GM12864 (cell line): ENCODE results near the gene ZBTB47.

ENCODE experiments used
- DNase-seq: peaks from one replicate; pipeline ENCODE4 v3.0.0-alpha.2; 2011; ENCODE audit warnings: low read depth
- H3K4me3 ChIP-seq: 2 replicates; pipeline ENCODE4 v1.5.1; 2011; ENCODE audit warnings: mild to moderate bottlenecking, low read depth, low read length, control low read depth
- TF ChIP-seq, protein P1 (sequence below): IDR thresholded peaks from 2 replicates; pipeline ENCODE4 v1.5.1; 2011; ENCODE audit warnings: low read depth, mild to moderate bottlenecking, moderate library complexity, low read length, control low read depth, inconsistent platforms; ENCODE audit errors: missing control alignments

The ZBTB47 gene

DNA sequence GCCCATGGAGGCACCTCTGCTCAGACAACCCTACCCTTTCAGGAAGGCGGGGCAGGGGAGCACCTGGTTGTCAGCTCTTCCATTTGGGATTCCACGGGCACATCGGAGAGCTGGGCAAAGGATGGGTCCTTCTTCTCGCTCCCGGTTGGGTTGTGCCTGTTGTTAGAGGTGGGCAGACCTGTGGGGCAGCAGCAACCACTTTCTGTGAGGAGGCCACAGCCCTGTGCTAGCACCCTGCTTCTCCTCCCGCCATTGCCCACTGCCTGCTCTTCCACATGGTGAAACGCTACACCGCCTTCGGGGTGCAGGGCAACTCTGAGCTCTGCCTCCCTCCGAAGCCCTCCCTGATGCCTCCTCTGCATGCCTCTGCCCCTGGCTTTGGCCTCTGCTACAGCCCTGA is 56.1 kb downstream of the ZBTB47 start:
- no peak for DNase-seq
- TF ChIP-seq, protein P1, sequence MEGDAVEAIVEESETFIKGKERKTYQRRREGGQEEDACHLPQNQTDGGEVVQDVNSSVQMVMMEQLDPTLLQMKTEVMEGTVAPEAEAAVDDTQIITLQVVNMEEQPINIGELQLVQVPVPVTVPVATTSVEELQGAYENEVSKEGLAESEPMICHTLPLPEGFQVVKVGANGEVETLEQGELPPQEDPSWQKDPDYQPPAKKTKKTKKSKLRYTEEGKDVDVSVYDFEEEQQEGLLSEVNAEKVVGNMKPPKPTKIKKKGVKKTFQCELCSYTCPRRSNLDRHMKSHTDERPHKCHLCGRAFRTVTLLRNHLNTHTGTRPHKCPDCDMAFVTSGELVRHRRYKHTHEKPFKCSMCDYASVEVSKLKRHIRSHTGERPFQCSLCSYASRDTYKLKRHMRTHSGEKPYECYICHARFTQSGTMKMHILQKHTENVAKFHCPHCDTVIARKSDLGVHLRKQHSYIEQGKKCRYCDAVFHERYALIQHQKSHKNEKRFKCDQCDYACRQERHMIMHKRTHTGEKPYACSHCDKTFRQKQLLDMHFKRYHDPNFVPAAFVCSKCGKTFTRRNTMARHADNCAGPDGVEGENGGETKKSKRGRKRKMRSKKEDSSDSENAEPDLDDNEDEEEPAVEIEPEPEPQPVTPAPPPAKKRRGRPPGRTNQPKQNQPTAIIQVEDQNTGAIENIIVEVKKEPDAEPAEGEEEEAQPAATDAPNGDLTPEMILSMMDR = no peak
- H3K4me3 ChIP-seq = no peak overlapping the region

DNA sequence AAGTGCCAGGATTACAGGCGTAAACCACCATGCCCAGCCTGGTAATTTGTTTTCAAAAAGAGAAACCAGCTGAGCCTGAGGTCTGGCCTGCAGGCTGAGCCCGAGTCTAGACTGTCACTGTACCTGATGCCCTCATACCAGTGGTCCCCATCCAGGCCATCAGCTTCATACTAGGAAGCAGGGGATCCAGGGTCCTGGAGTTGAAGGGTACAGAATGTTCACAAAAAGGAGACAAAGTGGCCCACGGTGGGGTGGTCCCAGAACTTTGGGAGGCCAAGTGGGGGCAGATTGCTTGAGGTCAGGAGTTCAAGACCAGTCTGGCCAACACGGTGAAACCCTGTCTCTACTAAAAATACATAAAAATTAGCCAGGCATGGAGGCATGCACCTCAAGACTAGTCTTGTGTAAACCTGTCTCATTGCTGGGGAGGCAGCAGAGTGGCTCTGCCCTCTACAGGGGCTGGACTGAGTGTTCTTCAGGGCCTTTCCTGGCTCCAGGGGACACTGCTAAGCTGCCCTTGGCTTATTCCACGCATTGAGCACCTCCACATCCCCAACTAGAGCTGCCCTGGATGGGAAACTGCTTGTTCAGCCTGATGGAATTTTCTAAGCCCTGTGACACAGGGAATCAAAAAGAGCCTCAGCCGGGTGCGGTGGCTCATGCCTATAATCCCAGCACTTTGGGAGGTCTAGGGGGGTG is 57.0 kb downstream of the ZBTB47 start:
- H3K4me3 ChIP-seq = no peak overlapping the region
- no peak for DNase-seq
- TF ChIP-seq, protein P1 = no peak

DNA sequence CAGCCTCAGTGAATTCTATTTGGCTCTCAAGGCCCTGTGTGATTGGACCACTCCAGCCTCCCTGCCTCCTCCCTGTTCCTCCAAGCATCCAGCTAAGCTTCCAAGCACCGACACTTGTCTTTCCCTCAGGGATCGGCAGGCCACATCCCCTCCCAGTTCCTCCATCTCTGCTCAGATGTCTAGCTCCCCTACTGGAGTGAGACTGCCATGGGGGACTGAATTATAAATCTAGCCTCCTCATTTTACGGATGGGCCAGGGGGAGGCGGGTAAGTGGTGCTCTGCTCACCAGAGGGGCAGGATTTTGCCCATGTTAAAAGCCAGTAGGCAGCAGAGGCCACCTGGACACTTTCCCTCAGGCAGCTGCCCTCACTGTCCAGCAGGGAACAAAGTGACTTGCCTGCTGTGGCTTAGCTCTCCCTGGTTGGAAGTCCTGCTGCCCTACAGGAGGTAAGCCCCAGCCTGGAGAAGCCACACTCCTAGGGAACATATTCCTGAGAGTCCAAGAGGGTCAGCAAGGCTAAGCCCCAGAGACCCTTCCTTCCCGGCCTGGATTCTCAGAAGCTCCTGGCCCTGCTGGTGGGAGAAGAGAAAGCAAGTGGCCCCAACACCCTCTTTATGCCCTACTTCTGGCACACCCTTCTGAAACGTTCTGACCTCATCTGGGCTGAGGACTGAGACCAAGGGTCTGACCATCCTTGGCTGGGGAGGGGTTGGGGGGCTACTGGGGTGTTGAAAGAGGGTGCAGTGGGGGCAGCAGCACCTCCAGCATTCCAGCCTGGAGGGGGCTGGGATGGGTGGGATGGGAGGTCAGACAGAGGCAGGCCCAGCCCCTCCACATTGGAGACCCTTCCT is 58.2 kb downstream of the ZBTB47 start:
- no peak for DNase-seq
- no peak overlapping the region for H3K4me3 ChIP-seq
- TF ChIP-seq, protein P1 = no peak

DNA sequence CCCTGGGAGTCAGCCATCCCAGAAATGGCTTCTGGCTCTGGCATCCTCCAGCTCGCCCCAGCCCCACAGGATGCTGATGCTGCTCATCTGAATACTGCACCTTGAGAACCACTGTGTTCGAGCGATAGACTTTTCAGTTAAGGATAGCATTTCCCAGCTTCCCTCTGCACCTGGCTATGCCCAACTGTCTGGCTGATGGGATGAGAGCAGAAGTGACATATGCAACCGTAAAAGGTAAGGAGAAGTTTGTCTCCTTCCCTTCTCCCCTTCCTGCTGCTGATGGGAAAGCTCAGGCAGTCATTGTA is 58.8 kb downstream of the ZBTB47 start:
- DNase-seq = no peak
- TF ChIP-seq, protein P1 = no peak
- no peak overlapping the region for H3K4me3 ChIP-seq

DNA sequence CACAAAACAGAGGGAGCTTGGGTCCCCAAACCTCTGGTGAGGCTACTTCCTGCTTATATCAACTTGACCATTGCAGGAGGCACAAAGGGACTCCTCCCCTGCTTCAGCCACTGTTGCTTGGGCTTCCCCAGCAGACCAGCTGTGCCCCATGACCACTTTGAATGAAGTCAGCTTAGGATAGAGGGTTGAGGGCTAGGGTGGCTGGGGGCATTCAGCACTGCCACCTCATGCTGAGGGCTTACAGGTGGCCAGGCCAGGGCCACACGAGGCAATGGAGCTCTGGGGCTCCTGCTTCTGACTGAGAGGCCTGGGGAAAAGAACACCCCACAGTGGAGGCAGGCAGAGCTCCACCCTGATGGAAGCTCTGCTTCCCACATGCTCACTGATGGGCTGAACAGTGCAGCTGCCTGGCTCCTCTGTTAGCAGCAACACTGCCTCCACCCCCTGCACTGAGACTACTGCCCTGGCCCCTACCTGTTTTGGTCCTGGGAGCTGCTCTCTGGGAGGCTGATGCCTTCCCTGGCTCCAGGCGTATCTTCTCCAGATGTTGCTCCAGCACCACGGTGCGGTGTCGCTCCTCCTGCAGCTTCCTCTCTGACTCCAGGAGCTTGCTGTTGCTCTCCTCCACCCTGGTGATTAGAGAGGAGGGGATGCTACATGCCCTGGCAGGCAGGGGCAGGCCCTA is 59.3 kb downstream of the ZBTB47 start:
- no peak for DNase-seq
- TF ChIP-seq, protein P1 = no peak
- H3K4me3 ChIP-seq = no peak overlapping the region

DNA sequence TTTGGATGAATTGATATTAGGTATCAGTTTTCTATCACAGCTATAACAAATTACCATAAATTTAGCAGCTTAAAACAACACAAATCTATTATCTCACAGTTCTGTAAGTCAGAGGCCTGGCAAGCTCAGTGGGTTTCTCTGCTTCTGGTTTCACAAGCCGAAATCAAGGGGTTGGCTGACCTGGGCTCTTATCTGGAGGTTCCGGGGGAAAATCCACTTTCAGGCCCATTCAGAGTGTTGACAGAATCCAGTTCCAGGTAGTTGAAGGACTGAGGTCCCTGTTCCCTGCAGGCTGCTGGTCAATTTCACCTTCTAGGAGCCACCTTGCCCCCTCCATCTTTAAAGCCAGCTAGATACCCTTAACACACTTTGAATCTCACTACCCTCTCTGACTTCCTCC is 60.2 kb downstream of the ZBTB47 start:
- H3K4me3 ChIP-seq = no peak overlapping the region
- no peak for DNase-seq
- TF ChIP-seq, protein P1 = no peak
